Keratinocyte (primary cell): ENCODE data around the gene TAF10. TPM values are rescaled to one million over a fixed set of nuclear protein-coding genes. Genes with fewer than 3 reads are reported as not detected.

Experiments used
- DNase-seq: peaks from one replicate; pipeline ENCODE4 v3.0.0-alpha.2; 2011; ENCODE audit warnings: low read depth, missing footprints, low spot score
- FAIRE-seq: peaks from 2 replicates; lab custom pipeline; 2011; peaks lifted over from hg19 to GRCh38; lab: Jason Lieb, UNC
- H2AFZ ChIP-seq: 2 replicates; pipeline ENCODE4 v1.6.0; 2012; ENCODE audit warnings: low read length, control low read depth, inconsistent platforms; ENCODE audit not compliant: control insufficient read depth
- H3K27ac ChIP-seq: 2 replicates; pipeline ENCODE4 v1.5.1; 2011; ENCODE audit warnings: low read length; ENCODE audit not compliant: control insufficient read depth, insufficient read depth
- H3K27me3 ChIP-seq: 3 replicates; pipeline ENCODE4 v1.6.0; 2011; ENCODE audit warnings: low read length; ENCODE audit not compliant: control insufficient read depth, insufficient read depth; ENCODE audit errors: extremely low read depth
- H3K36me3 ChIP-seq, 2 experiments: 2 replicates in 1 of 2; 3 replicates in 1 of 2; pipeline ENCODE4 v1.5.1; 2011; ENCODE audit warnings: low read length in 2 of 2, mild to moderate bottlenecking in 1 of 2; ENCODE audit not compliant: control insufficient read depth in 2 of 2, insufficient read depth in 2 of 2; ENCODE audit errors: extremely low read depth in 1 of 2
- H3K4me1 ChIP-seq: 3 replicates; pipeline ENCODE4 v1.5.1; 2011; ENCODE audit warnings: low read length; ENCODE audit not compliant: control insufficient read depth, insufficient read depth; ENCODE audit errors: extremely low read depth
- H3K4me2 ChIP-seq: 3 replicates; pipeline ENCODE4 v1.6.0; 2011; ENCODE audit warnings: low read depth, low read length; ENCODE audit not compliant: control insufficient read depth, insufficient read depth; ENCODE audit errors: extremely low read depth
- H3K4me3 ChIP-seq, 3 experiments: fragments of 200-600 bp in 1 of 3; sonication (generic) in 1 of 3; 2 replicates in 2 of 3; 3 replicates in 1 of 3; pipeline ENCODE4 v1.5.1; 2011 to 2016; ENCODE audit warnings: low read length in 3 of 3, mild to moderate bottlenecking in 3 of 3, control low read depth in 2 of 3, inconsistent platforms in 1 of 3, low read depth in 1 of 3, mixed read lengths in 1 of 3, mixed run types in 1 of 3, moderate library complexity in 1 of 3; ENCODE audit not compliant: control insufficient read depth in 2 of 3, insufficient read depth in 2 of 3; ENCODE audit errors: extremely low read depth in 1 of 3
- H3K79me2 ChIP-seq: 2 replicates; pipeline ENCODE4 v1.6.0; 2012; ENCODE audit warnings: low read length; ENCODE audit not compliant: control insufficient read depth, insufficient read depth
- H3K9ac ChIP-seq: 3 replicates; pipeline ENCODE4 v1.6.0; 2011; ENCODE audit warnings: low read length; ENCODE audit not compliant: control insufficient read depth, insufficient read depth; ENCODE audit errors: extremely low read depth
- H3K9me1 ChIP-seq: 3 replicates; pipeline ENCODE4 v1.6.0; 2011; ENCODE audit warnings: low read length; ENCODE audit not compliant: control insufficient read depth, insufficient read depth; ENCODE audit errors: extremely low read depth
- H3K9me3 ChIP-seq: 2 replicates; pipeline ENCODE4 v1.5.1; 2012; ENCODE audit warnings: low read depth, low read length; ENCODE audit not compliant: control insufficient read depth
- H4K20me1 ChIP-seq: 3 replicates; pipeline ENCODE4 v1.6.0; 2011; ENCODE audit warnings: low read length; ENCODE audit not compliant: control insufficient read depth, insufficient read depth; ENCODE audit errors: extremely low read depth
- CTCF ChIP-seq, 3 experiments: IDR thresholded peaks in 1 of 3; conservative IDR thresholded peaks in 1 of 3; optimal IDR thresholded peaks in 1 of 3; 2 replicates in 2 of 3; 3 replicates in 1 of 3; pipeline versions ENCODE3 to v1.5.1; 2011; ENCODE audit warnings: low read length in 3 of 3, mild to moderate bottlenecking in 3 of 3, moderate library complexity in 2 of 3, control low read depth in 1 of 3, inconsistent platforms in 1 of 3; ENCODE audit not compliant: insufficient read depth in 2 of 3; ENCODE audit errors: extremely low read depth in 1 of 3
- EZH2 ChIP-seq: IDR thresholded peaks from one replicate; pipeline ENCODE4 v1.6.1; 2012; ENCODE audit warnings: inconsistent platforms, mild to moderate bottlenecking, low read length, moderate library complexity
- dilution Hi-C: fragments of 300-500 bp; cut with MboI; formaldehyde crosslinking; loops from one replicate; pipeline ENCODE4 v1.7.0; 2020; ENCODE audit warnings: low sequenced_read_pairs; ENCODE audit not compliant: extremely low pct_ligation_motif_present
- polyA plus RNA-seq, 5 experiments: library from polyadenylated mRNA; depleted of rRNA in 3 of 5; stranded (reverse) in 3 of 5; stranded (forward) in 1 of 5; unstranded in 1 of 5; fragments of >200 nt; gene quantifications; 1 replicate in 1 of 5; 2 replicates in 3 of 5; 3 replicates in 1 of 5; pipeline versions ENCODE4 v1.2.1 to v1.2.3, GENCODE V29; 2011 to 2012; ENCODE audit warnings: missing spikeins in 2 of 5, low read depth in 1 of 5, low replicate concordance in 1 of 5

TAF10 gene
- polyA plus RNA-seq, 1 donor (not counting 4 experiments of a cell fraction or from before 2014, with no cell fraction given): 165 TPM

GRCh38 chr11:6634534-6634933 lies 22.5 kb upstream of the TAF10 start:
- FAIRE-seq (no peak), DNase-seq (no peak)
- Histone ChIP-seq H3K4me1 (no peaks in the 10 kb centered on the region), H2AFZ (no peak overlapping the region), H3K27me3 (peaks cover 26% of the 10 kb centered on the region), H3K79me2 (no peaks in the 10 kb centered on the region), H3K4me2 (no peak overlapping the region), H3K9ac (no peak overlapping the region), H3K9me1 (no peaks in the 10 kb centered on the region), H3K4me3 (no peak overlapping the region), H3K27ac (no peak overlapping the region), H3K9me3 (no peaks in the 10 kb centered on the region), H3K36me3 (no peaks in the 10 kb centered on the region), H4K20me1 (no peaks in the 10 kb centered on the region)
- no peak for TF ChIP-seq CTCF (optimal IDR thresholded peaks at IDR 0.05 in 1 of 3, IDR thresholded peaks at IDR 0.05 in 1 of 3, conservative IDR thresholded peaks at IDR 0.05 in 1 of 3; ENCODE audit: extremely low read depth in 1 of 3, insufficient read depth in 2 of 3, low read length in 3 of 3)
- no peak for TF ChIP-seq EZH2
- dilution Hi-C loops: no loop called here

GRCh38 chr11:6633422-6634408 lies 21.7 kb upstream of the TAF10 start:
- no peak overlapping the region for H3K9ac ChIP-seq
- H3K4me3 ChIP-seq: no peak overlapping the region
- dilution Hi-C loops: no loop called here
- no peaks in the 10 kb centered on the region for H3K36me3 ChIP-seq
- H3K9me1 ChIP-seq: no peaks in the 10 kb centered on the region
- FAIRE-seq (no peak), DNase-seq (no peak)
- H4K20me1 ChIP-seq: no peaks in the 10 kb centered on the region
- H3K27ac ChIP-seq: no peak overlapping the region
- H3K4me1 ChIP-seq: no peaks in the 10 kb centered on the region
- H2AFZ ChIP-seq: no peak overlapping the region
- H3K9me3 ChIP-seq: no peaks in the 10 kb centered on the region
- TF ChIP-seq EZH2 (no peak), CTCF (optimal IDR thresholded peaks at IDR 0.05 in 1 of 3, IDR thresholded peaks at IDR 0.05 in 1 of 3, conservative IDR thresholded peaks at IDR 0.05 in 1 of 3; ENCODE audit: extremely low read depth in 1 of 3, insufficient read depth in 2 of 3, low read length in 3 of 3) (no peak)
- H3K4me2 ChIP-seq: no peak overlapping the region
- peaks cover 34% of the 10 kb centered on the region for H3K27me3 ChIP-seq
- no peaks in the 10 kb centered on the region for H3K79me2 ChIP-seq
